Right lobe of liver (tissue), 6 donors: Measurements from ENCODE around the gene TBCB. TPM values are rescaled to one million over a fixed set of nuclear protein-coding genes. Genes with fewer than 3 reads are reported as not detected.

ENCODE experiments used
- ATAC-seq, 4 donors: fragments of 200-7000 bp; cut with Tn5 transposase; one replicate each; pipeline ENCODE4 v1.9.1; 2020; ENCODE audit warnings: mild to moderate bottlenecking in 4 of 4, moderate library complexity in 4 of 4
- DNase-seq, 3 donors: peaks; one replicate each; pipeline ENCODE4 v3.0.0-alpha.2; 2020
- H3K27ac ChIP-seq, 3 donors: fragments of 200-600 bp; one replicate each; pipeline ENCODE4 v1.8.0; 2022
- H3K27me3 ChIP-seq, 2 donors: fragments of 200-600 bp; one replicate each; pipeline ENCODE4 v1.8.0; 2022
- H3K36me3 ChIP-seq, 4 donors: fragments of 200-600 bp; sonication (generic) in 1 of 4; one replicate each; pipeline versions ENCODE4 v1.5.1 to v1.8.0; 2017 to 2022; ENCODE audit warnings: control low read depth in 1 of 4
- H3K4me1 ChIP-seq, 4 donors: fragments of 200-600 bp; sonication (generic) in 1 of 4; one replicate each; pipeline versions ENCODE4 v1.5.1 to v1.8.0; 2017 to 2022; ENCODE audit warnings: control low read depth in 1 of 4
- H3K4me3 ChIP-seq, 3 donors: fragments of 200-600 bp; one replicate each; pipeline ENCODE4 v1.8.0; 2022
- H3K9me3 ChIP-seq, 4 donors: fragments of 200-600 bp; sonication (generic) in 1 of 4; one replicate each; pipeline versions ENCODE4 v1.5.1 to v1.8.0; 2017 to 2022; ENCODE audit warnings: control low read depth in 1 of 4
- CTCF ChIP-seq, 4 donors: fragments of 200-600 bp in 3 of 4; fragments of 450-650 bp in 1 of 4; IDR thresholded peaks; one replicate each; pipeline versions ENCODE4 v1.5.1 to v1.8.0; 2016 to 2022; ENCODE audit warnings: antibody characterized with exemption in 4 of 4, mild to moderate bottlenecking in 2 of 4
- POLR2A ChIP-seq: fragments of 450-650 bp; IDR thresholded peaks from one replicate; pipeline ENCODE4 v1.6.1; 2017; ENCODE audit warnings: antibody characterized with exemption, mild to moderate bottlenecking
- WGBS: methylation state at CpG from one replicate; pipeline ENCODE4 v1.1.6; 2018; ENCODE audit warnings: low coverage, low lambda C conversion rate; ENCODE audit not compliant: insufficient coverage; ENCODE audit errors: missing lambda C conversion rate; 5-methylcytosine and 5-hydroxymethylcytosine counted together
- intact Hi-C, 2 donors: fragments of 100-400 bp; cut with DNase I; formaldehyde crosslinking; loops; one replicate each; pipeline versions ENCODE4 v1.11.2 to v1.14.1; 2022
- total RNA-seq, 6 experiments: library from RNA; depleted of rRNA in 2 of 6; stranded (reverse); fragments of >200 nt in 2 of 6; fragmentation: NEBNext Ultra II Directional in 3 of 6; extraction: Animal tissue kit (Norgen Biotek cat#: 25700) in 3 of 6; gene quantifications; one replicate each; pipeline versions ENCODE4 v1.1.0 to v1.2.4, GENCODE V29; 2016 to 2023
- donor health status: DM: no; HTN: yes; CAD: no.
- donor health status: DM: no; HTN: no; CAD: no.
- donor health status: DM: no; HTN: no; CAD: no.
- donor health status: DM: no; HTN: yes; CAD: no.
- donor health status: DM: no; HTN: yes; CAD: no.

The TBCB gene
- total RNA-seq, 6 experiments from 2014 or later = 27.8 to 64.7 (median 36.4) TPM

GRCh38 chr19:36139473-36140303 lies 24.4 kb downstream of the TBCB start, which contains the start of gene CAPNS1:
TSS of gene CAPNS1 (plus strand) at chr19:36140066. CDS start at chr19:36141012, 946 bp downstream.
- Histone ChIP-seq H3K4me3 (peak within 1 kb of the TSS; percentile 75 to 86 (median 76)), H3K27ac (peak within 1 kb of the TSS; percentile 92 to 97 (median 94)), H3K9me3 (no peaks in the 10 kb centered on the region), H3K27me3 (no peaks in the 10 kb centered on the region), H3K4me1 (peaks cover 0 to 23% (median 1%) of the 10 kb centered on the region in 4 donors), H3K36me3 (peaks cover 0 to 22% (median 16%) of the 10 kb centered on the region in 4 donors)
- WGBS = 0% methylated on average over 10 of the region's 75 CpGs
- peak; percentile 84 to 93 (median 88) for ATAC-seq
- intact Hi-C loops = no loop called here
- TF ChIP-seq POLR2A (peak; percentile 97), CTCF (IDR thresholded peaks at IDR 0.05) (peak in 1 of 4 donors; percentile 13)
- DNase-seq = peak; percentile 99

GRCh38 chr19:36140304-36141038 lies 25.2 kb downstream of the TBCB start:
- intact Hi-C loops = no loop called here
- peaks cover 0 to 30% (median 18%) of the 10 kb centered on the region in 4 donors for H3K36me3 ChIP-seq
- TF ChIP-seq CTCF (IDR thresholded peaks at IDR 0.05) (no peak), POLR2A (no peak)
- H3K27me3 ChIP-seq = no peaks in the 10 kb centered on the region
- H3K4me3 ChIP-seq = peak overlapping the region; percentile 75 to 86 (median 76)
- H3K27ac ChIP-seq = peak overlapping the region; percentile 92 to 97 (median 94)
- DNase-seq (peak; percentile 45 to 65 (median 64)), ATAC-seq (peak; percentile 2 to 32 (median 10))
- H3K4me1 ChIP-seq = peaks cover 0 to 23% (median 1%) of the 10 kb centered on the region in 4 donors
- WGBS = 0% methylated on average over 18 of the region's 31 CpGs
- H3K9me3 ChIP-seq = no peaks in the 10 kb centered on the region

- Histone ChIP-seq H3K27me3 (no peaks in the 10 kb centered on the region), H3K27ac (peak overlapping the region; percentile 92 to 97 (median 94)), H3K36me3 (peaks cover 0 to 38% (median 23%) of the 10 kb centered on the region in 4 donors), H3K4me1 (peaks cover 0 to 23% (median 1%) of the 10 kb centered on the region in 4 donors), H3K9me3 (no peaks in the 10 kb centered on the region), H3K4me3 (peak overlapping the region; percentile 75 to 86 (median 76))
- ATAC-seq (peak; percentile 66 to 76 (median 72)), DNase-seq (peak; percentile 89 to 92 (median 91))
- intact Hi-C loops = no loop called here
- no peak for TF ChIP-seq CTCF (IDR thresholded peaks at IDR 0.05)
- TF ChIP-seq POLR2A = peak; percentile 47
- WGBS = 26% methylated on average over 19 of the region's 42 CpGs
Observed at GRCh38 chr19:36141039-36141927, 26.0 kb downstream of the TBCB start.

GRCh38 chr19:36142046-36142445 lies 26.8 kb downstream of the TBCB start:
- DNase-seq (no peak), ATAC-seq (no peak)
- intact Hi-C loops = no loop called here
- 94% methylated on average over 3 of the region's 14 CpGs for WGBS
- Histone ChIP-seq H3K36me3 (peaks cover 0 to 46% (median 29%) of the 10 kb centered on the region in 4 donors), H3K4me3 (no peak overlapping the region), H3K9me3 (no peaks in the 10 kb centered on the region), H3K27ac (no peak overlapping the region), H3K27me3 (no peaks in the 10 kb centered on the region), H3K4me1 (peaks cover 0 to 17% (median 0%) of the 10 kb centered on the region in 4 donors)
- TF ChIP-seq POLR2A = no peak
- TF ChIP-seq CTCF (IDR thresholded peaks at IDR 0.05) = no peak
